ENCODE results near the gene MMP3. TPM values are rescaled to one million over a fixed set of nuclear protein-coding genes. Genes with fewer than 3 reads are reported as not detected.

MMP3 gene
- 0.40 TPM in 1 of 2 replicates, not detected in the other for total RNA-seq (2014; rRNA removed; shearing (Covaris generic))

GRCh38 chr11:102843489-102843888 lies at the start of gene MMP3:
MMP3 (minus strand) TSS chr11:102843609; CDS start chr11:102843546, 63 bp downstream.

GRCh38 chr11:102874852-102875251 lies 31.4 kb upstream of the MMP3 start, which contains the start of gene MMP12:
MMP12 (minus strand) TSS chr11:102874982; CDS start chr11:102874937, 45 bp downstream.

GRCh38 chr11:102798012-102798746 lies 45.2 kb downstream of the MMP3 start, which contains the start of gene MMP1:
MMP1 (minus strand) TSS chr11:102798160; CDS start chr11:102798092, 68 bp downstream.

Other genes with a start within 250 kb of the MMP3 start
- gene MMP20, start 218.3 kb downstream of the MMP3 start, total RNA-seq (2014; rRNA removed; shearing (Covaris generic)) = not detected in 2 replicates
- gene MMP27, start 137.8 kb downstream of the MMP3 start, total RNA-seq (2014; rRNA removed; shearing (Covaris generic)) = not detected in 2 replicates
- 0.72 and 1.2 TPM in 2 replicates for gene MMP8, start 118.7 kb downstream of the MMP3 start, total RNA-seq (2014; rRNA removed; shearing (Covaris generic))
- gene MMP10, start 63.0 kb downstream of the MMP3 start, total RNA-seq (2014; rRNA removed; shearing (Covaris generic)) = 0.19 and 0.72 TPM in 2 replicates
- gene MMP1, start 45.4 kb downstream of the MMP3 start, total RNA-seq (2014; rRNA removed; shearing (Covaris generic)) = 5.6 and 6.2 TPM in 2 replicates
- 0.11 TPM in 1 of 2 replicates, not detected in the other for gene MMP12, start 31.4 kb upstream of the MMP3 start, total RNA-seq (2014; rRNA removed; shearing (Covaris generic))
- 0.24 and 0.26 TPM in 2 replicates for gene MMP13, start 112.1 kb upstream of the MMP3 start, total RNA-seq (2014; rRNA removed; shearing (Covaris generic))
- gene DCUN1D5, start 248.6 kb upstream of the MMP3 start, total RNA-seq (2014; rRNA removed; shearing (Covaris generic)) = 195 and 236 TPM in 2 replicates

All from A375 (cell line).